Measurements from ENCODE around the gene VSTM2B. TPM values are rescaled to one million over a fixed set of nuclear protein-coding genes. Genes with fewer than 3 reads are reported as not detected.

VSTM2B gene
- total RNA-seq, 1 experiment from 2014 or later: not detected

DNA sequence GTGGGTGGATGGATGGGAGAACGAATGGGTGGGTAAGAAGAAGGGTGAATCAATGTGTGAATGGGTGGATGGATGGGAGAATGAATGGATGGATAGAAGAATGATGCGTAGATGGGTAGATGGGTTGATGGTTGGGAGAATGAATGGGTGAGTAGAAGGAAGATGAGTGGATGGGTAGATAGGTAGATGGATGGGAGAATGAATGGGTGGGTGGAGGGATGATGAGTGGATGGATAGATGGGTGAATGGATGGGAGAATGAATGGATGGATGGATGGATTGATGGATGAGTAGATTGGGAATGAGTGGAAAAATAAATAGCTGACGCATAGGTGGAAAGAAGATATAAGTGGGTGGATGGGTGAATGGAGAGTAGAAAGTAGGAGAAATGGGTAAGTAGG, 16.5 kb downstream of the VSTM2B start:
- ATAC-seq (no peak), DNase-seq (ENCODE audit: low read depth, low spot score) (no peak)
- in situ Hi-C loops (cut with HindIII; ENCODE audit: low pct_unique_long_range_greater_than_20kb, low sequenced_read_pairs) (no loop called here), intact Hi-C loops (cut with micrococcal nuclease; ENCODE audit: unreplicated experiment) (no loop called here)
- H3K27ac ChIP-seq (ENCODE audit: low read length): no peak overlapping the region
- no peaks in the 10 kb centered on the region for H3K4me1 ChIP-seq (ENCODE audit: control insufficient read depth, insufficient read depth, low read length)
- CTCF ChIA-PET: no interaction called here
- POLR2A ChIA-PET: no interaction called here
- BruUV-seq (replicated peaks): no TSS peak
- no peak overlapping the region for H3K4me3 ChIP-seq (ENCODE audit: low read depth in 2 of 2, low read length in 2 of 2)
- peaks cover 3% of the 10 kb centered on the region; the same call in 1 of the 2 replicates for H3K27me3 ChIP-seq (ENCODE audit: control insufficient read depth, insufficient read depth, low read length)
- no peaks in the 10 kb centered on the region for H3K9me3 ChIP-seq (ENCODE audit: control insufficient read depth, insufficient read depth, low read depth, low read length)
- no peaks in the 10 kb centered on the region for H3K36me3 ChIP-seq (ENCODE audit: control insufficient read depth, insufficient read depth, low read length)
- TF ChIP-seq SIN3A (IDR thresholded peaks at IDR 0.05; ENCODE audit: borderline replicate concordance, insufficient read depth, low read depth, low read length): no peak
- TF ChIP-seq, protein P1, sequence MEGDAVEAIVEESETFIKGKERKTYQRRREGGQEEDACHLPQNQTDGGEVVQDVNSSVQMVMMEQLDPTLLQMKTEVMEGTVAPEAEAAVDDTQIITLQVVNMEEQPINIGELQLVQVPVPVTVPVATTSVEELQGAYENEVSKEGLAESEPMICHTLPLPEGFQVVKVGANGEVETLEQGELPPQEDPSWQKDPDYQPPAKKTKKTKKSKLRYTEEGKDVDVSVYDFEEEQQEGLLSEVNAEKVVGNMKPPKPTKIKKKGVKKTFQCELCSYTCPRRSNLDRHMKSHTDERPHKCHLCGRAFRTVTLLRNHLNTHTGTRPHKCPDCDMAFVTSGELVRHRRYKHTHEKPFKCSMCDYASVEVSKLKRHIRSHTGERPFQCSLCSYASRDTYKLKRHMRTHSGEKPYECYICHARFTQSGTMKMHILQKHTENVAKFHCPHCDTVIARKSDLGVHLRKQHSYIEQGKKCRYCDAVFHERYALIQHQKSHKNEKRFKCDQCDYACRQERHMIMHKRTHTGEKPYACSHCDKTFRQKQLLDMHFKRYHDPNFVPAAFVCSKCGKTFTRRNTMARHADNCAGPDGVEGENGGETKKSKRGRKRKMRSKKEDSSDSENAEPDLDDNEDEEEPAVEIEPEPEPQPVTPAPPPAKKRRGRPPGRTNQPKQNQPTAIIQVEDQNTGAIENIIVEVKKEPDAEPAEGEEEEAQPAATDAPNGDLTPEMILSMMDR (IDR thresholded peaks at IDR 0.05): no peak
- no peak for TF ChIP-seq TCF7L2 (IDR thresholded peaks at IDR 0.05; ENCODE audit: low read depth, low read length)
- TF ChIP-seq, protein P2, sequence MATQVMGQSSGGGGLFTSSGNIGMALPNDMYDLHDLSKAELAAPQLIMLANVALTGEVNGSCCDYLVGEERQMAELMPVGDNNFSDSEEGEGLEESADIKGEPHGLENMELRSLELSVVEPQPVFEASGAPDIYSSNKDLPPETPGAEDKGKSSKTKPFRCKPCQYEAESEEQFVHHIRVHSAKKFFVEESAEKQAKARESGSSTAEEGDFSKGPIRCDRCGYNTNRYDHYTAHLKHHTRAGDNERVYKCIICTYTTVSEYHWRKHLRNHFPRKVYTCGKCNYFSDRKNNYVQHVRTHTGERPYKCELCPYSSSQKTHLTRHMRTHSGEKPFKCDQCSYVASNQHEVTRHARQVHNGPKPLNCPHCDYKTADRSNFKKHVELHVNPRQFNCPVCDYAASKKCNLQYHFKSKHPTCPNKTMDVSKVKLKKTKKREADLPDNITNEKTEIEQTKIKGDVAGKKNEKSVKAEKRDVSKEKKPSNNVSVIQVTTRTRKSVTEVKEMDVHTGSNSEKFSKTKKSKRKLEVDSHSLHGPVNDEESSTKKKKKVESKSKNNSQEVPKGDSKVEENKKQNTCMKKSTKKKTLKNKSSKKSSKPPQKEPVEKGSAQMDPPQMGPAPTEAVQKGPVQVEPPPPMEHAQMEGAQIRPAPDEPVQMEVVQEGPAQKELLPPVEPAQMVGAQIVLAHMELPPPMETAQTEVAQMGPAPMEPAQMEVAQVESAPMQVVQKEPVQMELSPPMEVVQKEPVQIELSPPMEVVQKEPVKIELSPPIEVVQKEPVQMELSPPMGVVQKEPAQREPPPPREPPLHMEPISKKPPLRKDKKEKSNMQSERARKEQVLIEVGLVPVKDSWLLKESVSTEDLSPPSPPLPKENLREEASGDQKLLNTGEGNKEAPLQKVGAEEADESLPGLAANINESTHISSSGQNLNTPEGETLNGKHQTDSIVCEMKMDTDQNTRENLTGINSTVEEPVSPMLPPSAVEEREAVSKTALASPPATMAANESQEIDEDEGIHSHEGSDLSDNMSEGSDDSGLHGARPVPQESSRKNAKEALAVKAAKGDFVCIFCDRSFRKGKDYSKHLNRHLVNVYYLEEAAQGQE (IDR thresholded peaks at IDR 0.05; ENCODE audit: insufficient read depth in 1 of 2, low read depth in 2 of 2, low read length in 1 of 2): no peak

DNA sequence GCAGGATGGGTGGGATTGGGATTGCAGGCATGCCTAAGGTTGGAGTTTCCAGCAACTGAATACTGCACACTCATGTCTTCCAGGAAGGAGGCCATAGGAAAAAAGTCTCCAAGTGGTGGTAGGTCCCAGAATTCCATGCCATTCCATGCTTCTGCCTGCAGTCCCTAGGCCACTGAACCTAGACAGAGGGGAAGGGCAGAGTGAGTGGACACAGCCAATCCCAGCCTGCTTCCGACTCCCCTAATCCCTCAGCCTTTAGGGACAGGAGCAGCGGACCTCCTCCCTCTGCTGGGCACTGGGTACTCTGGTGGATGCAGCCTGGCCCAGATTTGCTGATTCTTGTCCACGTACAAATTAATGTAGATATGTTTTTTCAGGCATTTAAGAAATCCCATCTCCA, 17.0 kb downstream of the VSTM2B start:
- DNase-seq (ENCODE audit: low read depth, low spot score) (no peak), ATAC-seq (no peak)
- no peak overlapping the region for H3K27ac ChIP-seq (ENCODE audit: low read length)
- intact Hi-C loops (cut with micrococcal nuclease; ENCODE audit: unreplicated experiment) (no loop called here), in situ Hi-C loops (cut with HindIII; ENCODE audit: low pct_unique_long_range_greater_than_20kb, low sequenced_read_pairs) (no loop called here)
- H3K4me1 ChIP-seq (ENCODE audit: control insufficient read depth, insufficient read depth, low read length): no peaks in the 10 kb centered on the region
- TF ChIP-seq SIN3A (IDR thresholded peaks at IDR 0.05; ENCODE audit: borderline replicate concordance, insufficient read depth, low read depth, low read length) (no peak), POLR2AphosphoS5 (IDR thresholded peaks at IDR 0.05; ENCODE audit: low read depth, low read length) (no peak), TCF7L2 (IDR thresholded peaks at IDR 0.05; ENCODE audit: low read depth, low read length) (no peak)
- TF ChIP-seq, protein P1 (IDR thresholded peaks at IDR 0.05): no peak
- TF ChIP-seq, protein P2 (IDR thresholded peaks at IDR 0.05; ENCODE audit: insufficient read depth in 1 of 2, low read depth in 2 of 2, low read length in 1 of 2): no peak
- no peaks in the 10 kb centered on the region for H3K36me3 ChIP-seq (ENCODE audit: control insufficient read depth, insufficient read depth, low read length)
- no peak overlapping the region for H3K4me3 ChIP-seq (ENCODE audit: low read depth in 2 of 2, low read length in 2 of 2)
- no TSS peak for BruUV-seq (replicated peaks)
- CTCF ChIA-PET: no interaction called here
- peaks cover 3% of the 10 kb centered on the region; the same call in 1 of the 2 replicates for H3K27me3 ChIP-seq (ENCODE audit: control insufficient read depth, insufficient read depth, low read length)
- no peaks in the 10 kb centered on the region for H3K9me3 ChIP-seq (ENCODE audit: control insufficient read depth, insufficient read depth, low read depth, low read length)
- POLR2A ChIA-PET: no interaction called here
